Choroid plexus epithelial cell (primary cell): ENCODE data around the gene SELENOS.

Experiments used
- DNase-seq: peaks from one replicate; pipeline ENCODE4 v3.0.0-alpha.2; 2010; ENCODE audit warnings: low read depth
- H3K4me3 ChIP-seq: 2 replicates; pipeline ENCODE4 v1.5.1; 2011; ENCODE audit warnings: low read depth, mild to moderate bottlenecking, control low read depth, low read length, moderate library complexity
- TF ChIP-seq, protein P1 (sequence below): conservative IDR thresholded peaks from 2 replicates; pipeline ENCODE4 v1.5.1; 2011; ENCODE audit warnings: low read depth, mild to moderate bottlenecking, control low read depth, inconsistent platforms, low read length, moderate library complexity

SELENOS gene

DNA sequence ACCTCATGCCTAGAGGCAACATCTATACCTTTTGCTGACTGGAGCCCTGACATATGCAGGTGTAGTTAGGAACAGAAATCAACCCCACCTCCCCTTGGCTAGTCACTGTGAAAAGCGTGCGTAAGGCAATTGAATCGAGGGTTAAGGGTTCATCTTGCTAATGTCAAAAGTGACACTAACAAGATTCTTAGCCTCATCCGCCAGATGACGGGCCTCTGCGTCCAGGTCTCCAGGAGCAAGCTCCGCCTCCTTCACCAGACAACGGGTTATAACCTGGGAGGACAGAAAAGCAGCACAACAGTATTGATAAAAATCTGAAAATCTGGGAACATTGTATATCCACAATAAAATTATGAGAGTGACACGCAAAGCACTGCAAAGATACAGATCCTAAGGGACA is 4.7 kb downstream of the SELENOS start:
- no peak for DNase-seq
- TF ChIP-seq, protein P1, sequence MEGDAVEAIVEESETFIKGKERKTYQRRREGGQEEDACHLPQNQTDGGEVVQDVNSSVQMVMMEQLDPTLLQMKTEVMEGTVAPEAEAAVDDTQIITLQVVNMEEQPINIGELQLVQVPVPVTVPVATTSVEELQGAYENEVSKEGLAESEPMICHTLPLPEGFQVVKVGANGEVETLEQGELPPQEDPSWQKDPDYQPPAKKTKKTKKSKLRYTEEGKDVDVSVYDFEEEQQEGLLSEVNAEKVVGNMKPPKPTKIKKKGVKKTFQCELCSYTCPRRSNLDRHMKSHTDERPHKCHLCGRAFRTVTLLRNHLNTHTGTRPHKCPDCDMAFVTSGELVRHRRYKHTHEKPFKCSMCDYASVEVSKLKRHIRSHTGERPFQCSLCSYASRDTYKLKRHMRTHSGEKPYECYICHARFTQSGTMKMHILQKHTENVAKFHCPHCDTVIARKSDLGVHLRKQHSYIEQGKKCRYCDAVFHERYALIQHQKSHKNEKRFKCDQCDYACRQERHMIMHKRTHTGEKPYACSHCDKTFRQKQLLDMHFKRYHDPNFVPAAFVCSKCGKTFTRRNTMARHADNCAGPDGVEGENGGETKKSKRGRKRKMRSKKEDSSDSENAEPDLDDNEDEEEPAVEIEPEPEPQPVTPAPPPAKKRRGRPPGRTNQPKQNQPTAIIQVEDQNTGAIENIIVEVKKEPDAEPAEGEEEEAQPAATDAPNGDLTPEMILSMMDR: no peak
- no peak overlapping the region for H3K4me3 ChIP-seq

DNA sequence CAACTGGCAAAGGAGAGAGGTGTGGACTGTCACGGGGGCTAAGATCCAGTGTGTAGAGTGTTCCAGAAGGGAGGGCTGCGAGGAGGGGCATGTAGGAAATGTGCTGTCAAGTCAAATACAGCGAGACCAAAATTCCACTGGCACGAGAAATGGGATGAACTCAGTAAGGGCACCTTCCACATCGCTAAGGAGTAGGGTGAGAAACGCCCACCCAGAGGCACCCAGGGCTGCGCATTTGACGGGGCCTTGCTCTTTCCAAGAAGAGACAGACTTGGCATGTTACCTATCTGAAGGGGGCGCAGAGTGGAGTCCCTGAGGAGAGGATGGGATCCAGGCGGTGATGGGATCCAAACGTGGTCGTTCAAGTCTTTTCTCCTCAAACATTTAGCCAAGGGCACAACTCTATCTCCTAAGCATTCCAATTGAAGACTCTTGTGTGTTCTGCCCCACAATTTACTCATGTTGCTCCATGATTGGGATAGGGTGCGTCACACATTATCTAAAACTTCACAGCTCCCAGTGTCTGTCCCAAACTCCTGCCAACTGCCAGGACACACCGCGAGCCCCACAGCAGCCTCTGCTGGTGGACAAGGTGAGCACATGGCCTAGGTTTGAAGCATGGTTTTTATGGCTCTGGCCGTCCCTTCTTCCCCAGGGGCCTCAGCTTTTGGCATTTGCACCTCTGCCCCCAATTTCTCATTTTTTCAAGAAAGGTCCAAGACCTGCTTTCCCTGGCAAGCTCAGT is 7.6 kb downstream of the SELENOS start:
- TF ChIP-seq, protein P1: peak; percentile 56
- DNase-seq: peak; percentile 29

DNA sequence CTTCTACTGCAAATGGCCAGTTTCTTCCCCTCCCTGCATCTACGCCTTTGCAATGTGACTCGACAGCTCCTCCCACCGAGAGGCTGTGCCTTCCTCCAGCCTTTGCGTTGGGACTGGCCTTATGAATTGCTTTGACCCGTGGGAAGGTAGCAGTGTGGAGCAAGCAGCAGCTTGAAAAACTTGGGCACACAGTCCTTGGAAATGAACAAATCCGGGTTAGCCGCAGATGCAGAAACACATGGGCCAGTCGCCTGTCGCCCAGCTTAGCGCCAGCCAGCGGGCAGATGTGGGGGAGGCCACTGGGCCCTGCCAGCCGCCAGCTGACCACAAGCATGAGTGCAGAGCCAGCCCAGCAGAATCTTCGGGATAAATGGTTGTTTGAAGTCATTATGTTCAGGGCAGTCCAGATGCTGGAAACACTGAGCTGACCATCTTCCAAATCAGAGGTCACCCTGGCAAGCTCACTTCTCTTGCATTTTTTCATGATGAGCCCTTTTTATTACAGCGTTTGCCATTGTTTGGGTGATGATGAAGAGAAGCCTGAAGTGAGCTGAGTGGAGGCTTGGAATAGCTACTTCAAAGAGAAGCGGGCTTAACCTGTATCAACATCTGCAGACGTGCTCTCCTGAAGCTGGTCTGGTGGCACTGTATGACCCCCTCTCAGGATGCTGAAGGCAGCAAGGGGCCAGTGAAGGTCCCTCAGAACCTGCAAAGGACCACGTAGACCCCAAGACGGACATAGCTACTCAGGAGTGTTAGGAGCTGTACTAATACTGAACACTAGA is 9.8 kb downstream of the SELENOS start:
- TF ChIP-seq, protein P1: no peak
- H3K4me3 ChIP-seq: no peak overlapping the region
- peak; percentile 55 for DNase-seq

More for the DNA sequence above, 7.6 kb downstream of the SELENOS start:
- no peak overlapping the region for H3K4me3 ChIP-seq

DNA sequence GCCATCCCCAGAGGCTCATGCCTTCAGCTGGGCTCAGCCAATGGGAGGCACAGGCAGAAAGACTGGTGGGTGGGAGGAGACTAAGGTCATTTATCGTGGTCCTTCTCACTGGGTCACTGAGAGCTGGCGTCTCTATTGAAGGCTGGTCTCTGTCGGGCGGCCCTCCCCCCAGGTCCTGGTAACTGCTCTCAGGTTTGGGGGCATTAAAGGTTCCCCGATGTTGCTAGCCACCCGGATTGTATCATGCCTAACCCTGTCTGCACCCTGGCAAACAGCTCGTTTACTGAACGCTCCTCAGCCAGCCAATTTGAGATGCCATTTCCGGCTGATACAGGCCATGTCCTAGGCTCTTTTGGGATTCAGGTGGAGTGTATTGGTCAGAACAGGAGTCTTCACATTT is 10.5 kb downstream of the SELENOS start:
- no peak overlapping the region for H3K4me3 ChIP-seq

DNA sequence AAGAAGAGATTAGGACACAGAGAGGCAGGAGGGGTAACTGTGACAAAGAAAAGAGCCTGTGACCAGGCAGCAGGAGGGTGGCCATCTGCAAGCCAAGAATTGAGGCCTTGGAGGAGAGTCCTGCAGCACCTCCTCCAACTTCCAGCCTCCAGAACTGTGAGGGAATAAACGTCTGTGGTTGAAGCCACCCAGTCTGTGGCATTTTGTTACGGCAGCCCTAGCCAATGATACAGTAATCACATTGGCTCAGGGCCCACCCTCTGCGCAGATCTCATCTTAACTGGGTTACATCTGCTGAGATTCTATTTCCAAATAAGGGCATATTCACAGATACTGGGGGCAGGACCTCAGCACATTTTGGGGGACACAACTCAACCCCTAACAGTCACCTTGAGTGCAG is 11.3 kb downstream of the SELENOS start:
- peak; percentile 38 for DNase-seq
- TF ChIP-seq, protein P1: no peak
- H3K4me3 ChIP-seq: no peak overlapping the region

More for the DNA sequence above, 10.5 kb downstream of the SELENOS start:
- TF ChIP-seq, protein P1: no peak
- no peak for DNase-seq

DNA sequence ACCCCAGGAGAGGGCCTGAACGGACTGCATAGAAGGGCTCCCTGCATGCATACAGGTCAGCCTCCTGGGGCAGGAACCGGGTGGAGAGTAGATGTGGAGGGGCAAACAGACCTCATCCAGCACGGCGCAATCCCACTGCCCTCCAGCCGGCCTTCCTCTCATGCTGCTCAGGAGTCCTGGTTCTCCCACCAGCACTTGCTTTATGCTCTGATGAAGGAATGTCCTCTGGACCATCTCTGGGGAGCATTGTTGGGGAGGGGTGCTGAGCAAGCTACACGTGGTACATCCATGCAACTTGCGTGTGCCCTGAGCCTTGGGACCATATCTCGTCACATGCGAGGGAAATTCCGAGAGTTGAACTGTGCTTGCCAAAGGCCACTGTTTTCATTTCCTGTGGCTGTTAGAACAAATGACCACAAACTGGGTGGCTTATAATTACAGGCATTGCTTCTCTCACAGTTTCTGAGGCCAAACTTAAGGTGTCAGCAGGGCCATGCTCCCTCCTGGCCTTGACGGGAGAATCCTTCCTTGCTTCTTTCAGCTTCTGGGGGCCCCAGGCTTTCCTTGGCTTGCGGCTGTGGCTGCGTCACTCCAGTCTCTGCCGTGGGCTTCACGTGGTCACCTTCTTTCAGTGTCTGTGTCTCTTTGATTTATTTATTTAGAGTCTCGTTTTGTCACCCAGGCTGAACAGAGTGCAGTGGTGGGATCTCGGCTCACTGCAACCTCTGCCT is 12.2 kb downstream of the SELENOS start:
- H3K4me3 ChIP-seq: no peak overlapping the region
- TF ChIP-seq, protein P1: no peak
- DNase-seq: peak; percentile 61
